T-helper 22 cell (primary cell): ENCODE data around the gene MAML2.
"Not testable (repeated sequence)": the region's sequence is repeated elsewhere in the genome, so short reads cannot be mapped to it uniquely, and the experiment has no call there.

Source experiments
- DNase-seq: peaks from one replicate; pipeline ENCODE4 v3.0.0-alpha.2; 2020; ENCODE audit warnings: low read depth

The MAML2 gene

GRCh38 chr11:96268527-96268926, 74.5 kb downstream of the MAML2 start:
- DNase-seq = not testable (repeated sequence)

GRCh38 chr11:96267496-96268032, 75.4 kb downstream of the MAML2 start:
- DNase-seq = peak; percentile 6

- no peak for DNase-seq
Observed at GRCh38 chr11:96267001-96267495, 75.9 kb downstream of the MAML2 start.

GRCh38 chr11:96265972-96266371, 77.0 kb downstream of the MAML2 start:
- no peak for DNase-seq

- DNase-seq = no peak
Observed at GRCh38 chr11:96265220-96265737, 77.7 kb downstream of the MAML2 start.

GRCh38 chr11:96264364-96264763, 78.6 kb downstream of the MAML2 start:
- no peak for DNase-seq

DNA sequence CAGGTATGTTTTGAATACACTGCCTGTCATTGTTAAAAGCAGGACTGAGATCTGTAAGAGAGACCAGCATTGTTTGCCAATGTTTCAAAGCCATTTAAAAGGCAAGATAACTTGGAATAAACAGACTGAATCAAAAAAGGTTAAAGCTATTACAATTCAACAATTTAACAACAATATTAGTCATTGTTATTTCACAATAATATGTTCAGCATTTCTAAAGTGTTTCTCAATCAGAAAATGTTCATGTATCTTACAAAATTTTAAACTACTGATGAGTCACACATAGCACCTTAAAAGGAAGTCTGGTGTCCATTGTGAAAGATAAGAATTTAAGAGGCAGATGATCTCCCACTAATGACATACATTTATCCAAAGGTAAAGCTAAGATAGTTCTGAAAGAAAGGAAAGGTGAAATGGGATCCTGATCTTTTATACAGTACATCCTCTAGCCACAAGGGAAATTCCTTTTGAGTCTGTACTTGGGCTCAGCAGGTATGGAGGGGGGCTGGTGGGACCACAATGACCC, 79.7 kb downstream of the MAML2 start:
- no peak for DNase-seq

DNA sequence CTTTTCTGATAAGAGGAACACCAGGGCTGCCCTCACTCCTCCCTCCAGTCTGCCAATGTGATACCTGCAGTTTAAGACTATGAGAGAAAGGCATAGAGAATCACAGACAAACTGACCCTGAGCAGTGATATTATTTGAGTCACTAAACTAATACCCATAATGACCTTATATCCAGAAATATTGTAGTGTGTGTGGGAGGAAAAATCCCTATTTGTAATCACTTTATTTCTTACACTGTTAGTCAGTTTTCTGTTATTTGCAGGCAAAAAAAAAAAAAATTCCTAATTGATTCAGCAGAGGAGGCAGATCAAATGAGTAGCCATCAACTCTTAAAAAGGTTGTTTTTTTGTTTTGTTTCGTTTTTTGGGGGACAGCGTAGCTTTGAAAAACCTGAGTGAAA, 82.5 kb downstream of the MAML2 start:
- DNase-seq = no peak

DNA sequence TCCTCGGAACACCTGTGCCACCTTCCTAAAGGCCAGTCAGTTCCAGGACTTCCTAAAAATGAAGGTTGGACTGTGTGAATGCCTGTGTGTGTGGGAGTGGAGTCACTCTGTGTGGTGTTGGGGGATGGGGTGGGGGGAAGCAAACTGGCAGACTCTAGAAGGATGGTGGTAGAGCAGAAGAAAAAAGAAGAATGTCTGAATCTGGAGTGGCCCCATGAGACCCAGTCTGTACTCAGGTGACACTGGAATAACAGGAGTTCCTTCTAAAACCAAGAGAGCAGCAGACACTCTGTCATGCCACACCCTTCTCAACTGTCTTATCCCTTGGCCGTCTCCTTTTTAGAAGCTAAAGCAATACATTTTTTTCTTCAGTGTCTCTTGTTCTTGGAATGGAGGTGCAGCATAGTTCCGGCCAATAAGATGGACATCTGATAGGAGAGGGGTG, 82.9 kb downstream of the MAML2 start:
- no peak for DNase-seq

GRCh38 chr11:96259134-96259830, 83.7 kb downstream of the MAML2 start:
- no peak for DNase-seq

DNA sequence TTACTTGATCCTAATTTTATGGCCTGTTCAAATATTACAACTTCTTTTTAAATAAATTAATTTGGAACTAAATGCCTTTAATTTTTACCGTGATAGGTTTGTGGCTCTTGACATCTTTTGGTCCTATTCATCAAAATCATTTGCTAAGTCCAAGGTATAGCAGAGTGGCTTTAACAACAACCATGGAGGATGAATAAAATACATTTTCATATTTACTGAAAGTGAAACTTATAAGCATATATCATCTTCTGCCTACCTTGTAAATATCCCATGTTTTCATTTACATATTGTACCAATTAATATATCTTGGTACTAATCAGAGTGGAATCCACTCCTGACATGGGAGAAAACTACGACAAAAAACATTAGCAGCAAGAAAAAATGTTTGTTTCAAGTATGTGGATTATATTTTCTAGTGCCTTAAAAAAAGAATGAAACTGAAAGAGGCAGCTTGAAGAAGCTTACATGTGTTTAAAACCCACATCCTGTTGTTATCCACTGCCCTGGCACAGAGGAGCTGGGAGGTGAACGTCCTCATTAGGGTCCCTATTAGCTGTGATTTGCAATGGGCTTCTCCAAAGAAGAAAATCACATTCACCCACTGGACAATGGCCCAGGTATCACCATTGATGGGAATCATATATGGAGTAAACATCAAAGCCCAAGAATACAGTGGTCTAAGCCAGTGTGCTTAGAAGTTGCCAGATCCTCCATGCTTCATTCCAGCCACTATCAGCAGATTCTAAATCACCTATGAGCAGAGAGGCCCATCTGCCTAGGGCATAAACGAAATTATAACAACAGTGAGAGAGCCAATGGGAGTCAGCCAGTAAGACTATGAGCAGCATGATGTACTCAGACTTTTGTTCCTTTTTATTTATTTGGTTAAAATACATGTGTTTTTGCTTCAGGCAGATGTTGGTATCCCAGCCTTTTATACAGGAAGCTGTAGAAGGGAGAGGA, 84.7 kb downstream of the MAML2 start:
- DNase-seq = peak; percentile 24

GRCh38 chr11:96257036-96257435, 86.0 kb downstream of the MAML2 start:
- no peak for DNase-seq

DNA sequence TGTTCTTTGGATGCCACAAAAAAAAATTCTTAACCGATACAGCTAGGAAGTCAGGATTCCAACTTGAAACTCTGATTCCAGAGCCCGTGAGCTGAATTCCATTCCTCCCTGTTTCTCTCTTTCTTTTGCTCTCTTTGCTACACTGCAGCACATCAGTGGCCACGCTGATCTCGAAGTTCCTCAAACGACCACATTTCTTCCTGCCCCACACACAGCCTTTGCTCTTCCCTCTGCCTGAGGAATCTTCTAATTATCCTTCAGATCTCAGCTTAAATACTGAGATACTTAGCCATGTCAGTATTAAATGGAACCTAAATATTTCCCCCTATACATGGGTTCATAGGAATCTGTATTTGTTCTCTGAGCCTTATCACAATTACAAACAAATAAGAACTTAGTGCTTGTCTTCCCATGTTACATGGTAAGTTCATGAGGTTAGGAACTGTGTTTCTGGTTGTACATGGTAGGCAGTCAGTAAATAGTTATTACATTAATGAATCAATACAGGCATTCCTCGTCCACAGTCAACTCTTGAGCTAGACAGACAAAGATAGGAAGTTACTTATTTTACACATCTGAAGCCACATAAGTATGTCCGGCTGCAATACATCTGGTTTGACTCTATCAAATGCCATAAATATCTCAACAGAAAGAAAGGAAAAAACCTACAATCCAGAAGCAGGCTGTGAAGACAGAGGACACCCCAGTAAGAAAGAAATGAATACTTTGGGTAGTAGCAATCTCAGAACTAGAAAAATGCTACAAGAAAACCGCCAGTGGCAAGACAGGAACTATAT, 86.6 kb downstream of the MAML2 start:
- DNase-seq = no peak

- no peak for DNase-seq
Observed at GRCh38 chr11:96254854-96255253, 88.1 kb downstream of the MAML2 start.

DNA sequence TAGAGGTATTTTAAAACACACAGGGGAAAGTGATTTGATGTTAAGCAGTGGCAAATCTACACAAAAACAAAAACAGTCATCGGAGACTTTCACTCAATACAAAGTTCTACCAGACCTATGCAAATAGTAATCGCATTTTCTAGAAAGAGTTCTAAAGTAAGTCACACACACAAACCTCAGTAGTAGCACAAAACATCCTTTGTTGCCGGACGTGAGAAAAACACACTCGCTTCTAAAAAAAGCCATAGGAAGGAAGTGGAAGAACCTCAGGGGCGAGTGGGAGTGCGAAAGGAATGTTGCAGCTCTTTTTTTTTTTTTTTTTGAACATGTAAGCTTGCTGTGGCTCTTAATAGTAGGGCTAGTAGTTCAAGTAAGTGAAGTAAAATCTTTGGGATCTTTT, 88.9 kb downstream of the MAML2 start:
- DNase-seq = no peak

DNA sequence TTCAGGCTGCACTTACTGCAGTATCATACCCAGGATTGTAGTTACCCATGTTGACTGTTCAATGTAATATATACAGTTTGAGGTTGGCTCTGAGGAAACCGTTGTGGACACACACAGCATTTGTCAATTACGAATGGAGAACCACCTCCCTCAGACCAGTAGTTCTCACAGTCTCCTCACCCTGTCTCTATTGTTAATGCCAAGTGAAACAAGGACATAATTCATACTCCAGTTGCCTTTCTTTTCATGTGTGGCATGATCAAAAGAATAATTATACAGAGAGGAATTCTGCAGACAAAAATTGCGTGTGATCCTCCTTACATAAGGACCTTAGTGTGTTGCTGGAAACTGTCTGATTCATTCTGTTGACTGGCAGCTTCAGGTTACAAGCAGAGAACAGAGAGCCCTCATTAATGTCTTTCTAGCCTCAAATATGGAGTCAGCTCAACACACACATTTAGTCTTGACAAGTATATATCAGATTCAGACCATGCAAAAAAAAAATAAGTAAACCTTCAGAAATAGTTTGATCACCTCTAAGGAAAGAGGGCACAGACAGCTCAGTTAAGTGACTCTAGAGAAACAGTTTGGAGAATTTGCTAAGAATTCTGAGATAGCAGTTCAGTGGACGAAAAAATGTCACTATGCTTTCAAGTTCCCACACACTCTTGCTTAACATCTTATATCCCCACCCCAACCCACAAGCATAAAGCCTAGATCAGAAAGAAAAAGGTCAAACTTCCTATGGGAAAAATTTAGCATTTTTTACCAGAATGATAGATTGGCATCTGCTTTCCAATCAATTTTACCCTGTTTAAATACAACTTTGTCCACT, 96.1 kb downstream of the MAML2 start:
- DNase-seq = no peak

DNA sequence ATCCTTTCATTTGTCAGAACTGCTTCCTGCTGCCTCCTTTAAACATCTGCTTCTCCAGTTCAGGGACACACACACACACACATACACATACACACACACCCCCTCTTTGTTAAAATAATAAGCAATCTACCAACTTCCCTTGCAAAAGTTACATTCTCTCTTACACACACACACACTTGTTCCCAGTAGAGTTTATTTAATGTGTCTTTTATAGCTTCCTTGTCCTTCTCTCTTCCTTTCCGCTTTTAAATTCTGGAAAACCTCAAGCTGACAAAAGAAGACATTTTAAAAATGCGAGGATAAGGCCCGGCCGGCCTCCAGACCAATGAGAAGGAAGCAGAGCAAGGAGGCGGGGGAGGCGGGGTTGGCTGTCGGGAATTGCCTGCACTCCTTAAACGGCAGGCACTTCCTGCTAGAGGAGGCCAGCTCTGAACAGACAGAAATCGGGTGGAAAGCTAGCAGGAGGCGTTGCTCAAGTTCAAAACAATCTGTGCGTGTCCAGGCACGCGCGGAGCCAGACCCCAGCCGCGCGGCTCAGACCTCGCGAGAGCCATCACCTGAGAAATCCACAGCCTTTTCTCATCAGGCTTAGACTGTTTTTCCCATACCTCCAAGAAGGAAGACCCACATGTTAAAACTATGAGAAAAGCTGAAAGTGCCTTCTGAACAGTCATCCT, 99.9 kb downstream of the MAML2 start:
- peak; percentile 67 for DNase-seq

GRCh38 chr11:96242191-96242847, 100.7 kb downstream of the MAML2 start:
- no peak for DNase-seq

- DNase-seq = no peak
Observed at GRCh38 chr11:96241331-96241841, 101.6 kb downstream of the MAML2 start.
